ENCODE measurements around the gene TMEFF1.

DNA sequence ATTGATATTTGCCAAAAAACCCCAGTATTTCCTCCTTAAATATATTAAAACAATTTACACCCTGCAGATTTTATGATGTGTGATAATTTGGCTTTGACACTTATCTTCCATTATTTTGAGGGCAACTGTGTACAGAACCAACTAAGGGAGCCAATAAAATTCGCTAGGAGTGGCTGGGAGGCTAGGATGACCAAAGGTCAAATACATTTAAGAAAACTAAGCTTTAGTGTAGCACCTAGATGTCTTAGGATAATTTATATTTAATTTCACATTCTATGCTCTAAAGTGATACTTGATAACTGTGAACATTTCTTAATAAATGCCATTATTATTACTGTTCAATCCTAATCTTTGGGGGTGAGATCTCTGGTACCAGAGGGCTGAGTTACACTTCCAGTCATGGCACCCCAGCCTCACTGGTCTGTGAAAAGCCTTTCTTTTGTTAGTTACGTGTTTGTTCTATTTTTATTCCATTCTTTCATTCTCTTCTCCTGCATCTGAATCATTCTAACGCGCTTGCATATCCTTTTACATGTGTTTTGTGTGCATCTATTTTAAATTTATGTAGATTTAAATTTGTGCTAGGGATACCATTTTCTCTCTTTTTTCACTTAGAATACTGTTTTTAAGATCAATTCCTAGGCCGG lies 26.9 kb upstream of the TMEFF1 start:
- TF ChIP-seq, protein P1, sequence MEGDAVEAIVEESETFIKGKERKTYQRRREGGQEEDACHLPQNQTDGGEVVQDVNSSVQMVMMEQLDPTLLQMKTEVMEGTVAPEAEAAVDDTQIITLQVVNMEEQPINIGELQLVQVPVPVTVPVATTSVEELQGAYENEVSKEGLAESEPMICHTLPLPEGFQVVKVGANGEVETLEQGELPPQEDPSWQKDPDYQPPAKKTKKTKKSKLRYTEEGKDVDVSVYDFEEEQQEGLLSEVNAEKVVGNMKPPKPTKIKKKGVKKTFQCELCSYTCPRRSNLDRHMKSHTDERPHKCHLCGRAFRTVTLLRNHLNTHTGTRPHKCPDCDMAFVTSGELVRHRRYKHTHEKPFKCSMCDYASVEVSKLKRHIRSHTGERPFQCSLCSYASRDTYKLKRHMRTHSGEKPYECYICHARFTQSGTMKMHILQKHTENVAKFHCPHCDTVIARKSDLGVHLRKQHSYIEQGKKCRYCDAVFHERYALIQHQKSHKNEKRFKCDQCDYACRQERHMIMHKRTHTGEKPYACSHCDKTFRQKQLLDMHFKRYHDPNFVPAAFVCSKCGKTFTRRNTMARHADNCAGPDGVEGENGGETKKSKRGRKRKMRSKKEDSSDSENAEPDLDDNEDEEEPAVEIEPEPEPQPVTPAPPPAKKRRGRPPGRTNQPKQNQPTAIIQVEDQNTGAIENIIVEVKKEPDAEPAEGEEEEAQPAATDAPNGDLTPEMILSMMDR (IDR thresholded peaks at IDR 0.05): no peak
- no peak for TF ChIP-seq POLR2A (IDR thresholded peaks at IDR 0.05)
- no peak for TF ChIP-seq EP300 (IDR thresholded peaks at IDR 0.05)

Measured in sigmoid colon (tissue), 4 donors.